Calu3 (cell line): Measurements from ENCODE around the gene FBXO42. TPM values are rescaled to one million over a fixed set of nuclear protein-coding genes. Genes with fewer than 3 reads are reported as not detected.
"Not testable (repeated sequence)": the region's sequence is repeated elsewhere in the genome, so short reads cannot be mapped to it uniquely, and the experiment has no call there.

Source experiments
- BruUV-seq: library from RNA; stranded (reverse); fragments of 400-500 nt; replicated peaks from 2 replicates; lab custom pipeline; 2021; lab: Mats Ljungman, UMichigan
- CTCF ChIA-PET: fragments of 300-600 bp; sonication (Branson Sonifier 250); formaldehyde crosslinking; loops from one replicate; lab custom pipeline; 2022; ENCODE audit warnings: antibody characterized with exemption; lab: Charles Lee
- DNase-seq: peaks from one replicate; pipeline ENCODE4 v3.0.0; 2022
- H3K27ac Mint-ChIP-seq: one replicate; pipeline ENCODE4 v1.8.0; 2022; ENCODE audit warnings: mixed read lengths; ENCODE audit not compliant: unreplicated experiment
- H3K27me3 Mint-ChIP-seq: one replicate; pipeline ENCODE4 v1.8.0; 2022; ENCODE audit warnings: mixed read lengths; ENCODE audit not compliant: unreplicated experiment
- H3K36me3 Mint-ChIP-seq: one replicate; pipeline ENCODE4 v1.8.0; 2022; ENCODE audit warnings: mild to moderate bottlenecking, moderate library complexity, mixed read lengths; ENCODE audit not compliant: insufficient read depth, unreplicated experiment
- H3K4me1 Mint-ChIP-seq: one replicate; pipeline ENCODE4 v1.8.0; 2022; ENCODE audit warnings: mild to moderate bottlenecking, low read depth, mixed read lengths; ENCODE audit not compliant: unreplicated experiment
- H3K4me3 Mint-ChIP-seq: one replicate; pipeline ENCODE4 v1.8.0; 2022; ENCODE audit warnings: mild to moderate bottlenecking, low read depth, moderate library complexity, mixed read lengths; ENCODE audit not compliant: unreplicated experiment
- H3K9me3 Mint-ChIP-seq: one replicate; pipeline ENCODE4 v1.8.0; 2022; ENCODE audit warnings: low read depth, mixed read lengths; ENCODE audit not compliant: unreplicated experiment
- intact Hi-C: fragments of 100-400 bp; cut with micrococcal nuclease; formaldehyde crosslinking; loops from one replicate; pipeline ENCODE4 v1.10.0; 2022; ENCODE audit not compliant: unreplicated experiment
- total RNA-seq: library from RNA; stranded (reverse); gene quantifications from 2 replicates; pipeline ENCODE4 v1.2.3, GENCODE V29; 2022
- TF ChIP-seq, protein P1 (sequence below): fragments of 200-600 bp; IDR thresholded peaks from one replicate; pipeline ENCODE4 v1.8.0; 2022; ENCODE audit warnings: antibody characterized with exemption; ENCODE audit not compliant: unreplicated experiment

The FBXO42 gene
- total RNA-seq, 1 experiment from 2014 or later, result 10.6 TPM

DNA sequence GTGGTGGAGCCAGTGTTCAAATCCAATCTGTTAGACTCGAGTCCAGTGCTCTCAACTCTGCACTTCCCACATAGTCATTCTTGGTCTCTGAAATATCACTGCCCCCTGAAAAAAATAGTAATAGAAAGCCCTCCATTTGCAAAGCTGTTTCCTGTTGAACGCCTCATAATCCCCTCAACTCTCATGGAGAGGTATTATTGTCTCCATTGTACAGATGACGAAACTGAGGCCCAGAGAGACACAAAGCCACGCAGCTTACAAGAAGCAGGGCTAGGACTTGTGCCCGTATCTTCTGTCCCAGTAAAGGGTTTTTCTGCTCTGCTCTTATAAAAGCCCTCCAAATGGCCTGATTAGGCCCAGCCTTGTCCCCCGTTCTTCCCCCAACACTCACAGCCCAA lies 133.6 kb downstream of the FBXO42 start:
- H3K4me3 Mint-ChIP-seq, result peak overlapping the region; percentile 69
- no peaks in the 10 kb centered on the region for H3K9me3 Mint-ChIP-seq
- BruUV-seq, result no TSS peak
- TF ChIP-seq, protein P1, sequence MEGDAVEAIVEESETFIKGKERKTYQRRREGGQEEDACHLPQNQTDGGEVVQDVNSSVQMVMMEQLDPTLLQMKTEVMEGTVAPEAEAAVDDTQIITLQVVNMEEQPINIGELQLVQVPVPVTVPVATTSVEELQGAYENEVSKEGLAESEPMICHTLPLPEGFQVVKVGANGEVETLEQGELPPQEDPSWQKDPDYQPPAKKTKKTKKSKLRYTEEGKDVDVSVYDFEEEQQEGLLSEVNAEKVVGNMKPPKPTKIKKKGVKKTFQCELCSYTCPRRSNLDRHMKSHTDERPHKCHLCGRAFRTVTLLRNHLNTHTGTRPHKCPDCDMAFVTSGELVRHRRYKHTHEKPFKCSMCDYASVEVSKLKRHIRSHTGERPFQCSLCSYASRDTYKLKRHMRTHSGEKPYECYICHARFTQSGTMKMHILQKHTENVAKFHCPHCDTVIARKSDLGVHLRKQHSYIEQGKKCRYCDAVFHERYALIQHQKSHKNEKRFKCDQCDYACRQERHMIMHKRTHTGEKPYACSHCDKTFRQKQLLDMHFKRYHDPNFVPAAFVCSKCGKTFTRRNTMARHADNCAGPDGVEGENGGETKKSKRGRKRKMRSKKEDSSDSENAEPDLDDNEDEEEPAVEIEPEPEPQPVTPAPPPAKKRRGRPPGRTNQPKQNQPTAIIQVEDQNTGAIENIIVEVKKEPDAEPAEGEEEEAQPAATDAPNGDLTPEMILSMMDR, result no peak
- no peaks in the 10 kb centered on the region for H3K4me1 Mint-ChIP-seq
- intact Hi-C loops, result no loop called here
- CTCF ChIA-PET, result no interaction called here
- H3K27ac Mint-ChIP-seq, result no peak overlapping the region
- DNase-seq, result no peak
- peaks cover 16% of the 10 kb centered on the region for H3K36me3 Mint-ChIP-seq
- H3K27me3 Mint-ChIP-seq, result peaks cover 16% of the 10 kb centered on the region

DNA sequence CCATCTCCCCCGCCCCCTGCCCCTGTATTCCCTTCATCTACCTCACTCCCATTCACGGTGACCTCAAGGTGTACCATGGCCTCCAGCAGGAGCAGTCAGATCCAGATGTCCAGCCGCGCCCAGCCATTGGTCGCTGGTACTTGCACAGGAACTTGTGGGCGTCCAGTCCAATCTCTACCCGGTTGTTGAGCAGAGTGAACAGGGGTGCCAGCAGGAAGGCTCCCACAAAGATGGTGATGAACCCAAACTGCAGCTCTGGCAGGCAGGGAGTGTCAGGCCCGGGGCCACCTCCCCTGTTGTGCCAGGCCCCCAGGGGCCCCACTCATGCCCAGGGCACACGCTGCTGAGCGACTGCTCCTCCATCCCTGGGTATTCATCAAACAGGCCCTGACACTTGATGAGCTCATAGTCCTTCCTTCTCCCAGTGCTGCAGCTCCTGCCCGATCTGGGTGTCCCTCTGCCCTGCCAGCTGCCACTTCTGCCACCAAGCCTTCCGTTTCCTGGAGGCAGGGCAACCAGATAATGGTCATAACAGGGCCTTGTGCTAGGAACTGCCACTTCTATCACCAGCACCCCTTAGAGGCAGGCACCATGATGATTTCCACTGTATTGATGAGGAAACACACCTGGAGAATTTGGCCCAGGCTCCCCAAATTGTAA lies 134.1 kb downstream of the FBXO42 start:
- no peak for DNase-seq
- peaks cover 18% of the 10 kb centered on the region for H3K36me3 Mint-ChIP-seq
- H3K9me3 Mint-ChIP-seq, result no peaks in the 10 kb centered on the region
- TF ChIP-seq, protein P1, result no peak
- peaks cover 4% of the 10 kb centered on the region for H3K4me1 Mint-ChIP-seq
- peaks cover 16% of the 10 kb centered on the region for H3K27me3 Mint-ChIP-seq
- no TSS peak for BruUV-seq
- CTCF ChIA-PET, result no interaction called here
- H3K4me3 Mint-ChIP-seq, result peak overlapping the region; percentile 69
- intact Hi-C loops, result no loop called here
- H3K27ac Mint-ChIP-seq, result no peak overlapping the region

DNA sequence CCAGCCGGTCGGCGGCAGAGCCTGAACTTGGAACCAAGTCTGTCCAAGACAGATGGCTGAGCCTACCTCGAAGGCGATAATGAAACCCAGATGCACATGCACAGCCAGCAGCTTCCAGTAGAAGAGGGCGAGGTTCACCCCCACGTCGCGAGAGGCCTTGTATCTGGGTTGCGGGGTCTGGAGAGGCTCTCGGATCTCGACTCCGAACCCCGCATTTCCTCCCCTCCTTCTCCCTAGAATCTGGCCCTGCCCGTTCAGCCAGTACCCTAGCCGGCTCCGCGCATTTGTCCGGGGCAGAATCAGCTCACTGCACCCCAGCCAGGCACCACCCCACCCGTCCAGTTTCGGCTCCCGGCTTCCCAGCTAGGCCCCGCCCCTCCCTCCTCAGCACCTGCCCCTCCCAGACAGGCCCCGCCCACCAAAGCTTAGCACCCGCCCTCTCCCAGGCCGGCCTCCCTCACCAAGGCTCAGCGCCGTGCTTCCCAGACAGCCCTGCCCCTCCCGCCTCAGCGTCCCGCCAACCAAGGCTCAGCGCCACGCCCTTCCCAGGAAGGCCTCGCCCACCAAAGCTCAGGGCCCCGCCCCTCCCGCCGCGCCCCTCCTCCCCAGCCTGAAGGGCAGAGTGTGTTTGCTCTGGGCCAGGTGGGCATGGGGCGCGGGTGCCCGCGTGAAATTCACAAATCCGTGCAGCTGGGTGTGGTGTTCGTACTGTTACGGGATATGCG lies 135.1 kb downstream of the FBXO42 start:
- peaks cover 16% of the 10 kb centered on the region for H3K27me3 Mint-ChIP-seq
- intact Hi-C loops, result no loop called here
- peaks cover 27% of the 10 kb centered on the region for H3K36me3 Mint-ChIP-seq
- no peaks in the 10 kb centered on the region for H3K9me3 Mint-ChIP-seq
- TF ChIP-seq, protein P1, result no peak
- no TSS peak for BruUV-seq
- H3K4me1 Mint-ChIP-seq, result peaks cover 10% of the 10 kb centered on the region
- no peak overlapping the region for H3K27ac Mint-ChIP-seq
- peak; percentile 96 for DNase-seq
- peak overlapping the region; percentile 69 for H3K4me3 Mint-ChIP-seq
- CTCF ChIA-PET, result interaction anchor here (0.7 to 0.9 kb wide), 4 partner anchors 10 to 145 kb away, joined by 3 to 4 read pairs (median 4); no protein-coding TSS in a partner anchor

DNA sequence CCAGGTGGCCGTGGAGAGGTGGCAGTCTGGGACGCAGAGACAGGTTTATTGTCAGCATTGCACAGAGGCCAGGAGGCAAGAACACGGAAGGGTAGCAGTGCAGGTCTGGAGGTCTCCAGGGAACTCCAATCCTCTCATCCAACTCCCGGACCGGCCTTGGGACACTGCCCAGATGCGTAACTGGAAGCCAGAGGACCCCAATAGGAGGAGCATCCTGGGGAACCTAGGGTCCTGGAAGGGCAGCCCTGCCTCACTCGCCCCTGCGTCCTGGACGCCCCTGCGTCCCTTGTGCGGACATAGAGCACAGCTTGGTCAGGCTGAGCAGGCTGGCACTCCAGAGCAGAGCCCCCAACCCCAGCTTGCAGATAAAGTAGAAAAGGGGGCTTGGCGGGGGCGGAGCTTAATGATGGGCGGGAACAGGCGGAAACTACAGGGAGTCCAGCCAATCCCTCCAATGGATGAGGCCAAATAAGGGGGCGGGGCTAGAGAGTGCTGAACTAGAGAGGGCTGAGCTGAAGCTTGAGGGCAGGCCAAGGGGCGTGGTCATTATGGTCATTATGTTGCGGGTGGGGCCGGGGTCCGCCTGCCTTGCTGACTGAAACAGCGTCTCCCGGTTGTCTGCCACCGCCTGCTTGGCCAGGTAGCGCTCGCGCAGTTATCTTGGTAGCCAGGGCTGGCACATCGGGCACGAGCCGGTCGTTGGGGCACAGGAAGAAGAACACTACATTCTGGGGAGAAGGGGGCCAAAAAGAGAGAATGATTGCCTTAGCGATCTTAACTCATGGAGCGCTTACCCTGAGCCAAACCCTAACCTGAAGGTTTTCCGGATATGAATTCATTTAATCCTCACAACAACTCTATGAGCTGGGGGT lies 136.2 kb downstream of the FBXO42 start:
- BruUV-seq, result no TSS peak
- intact Hi-C loops, result no loop called here
- Mint-ChIP-seq H3K4me1 (peaks cover 15% of the 10 kb centered on the region), H3K36me3 (peaks cover 28% of the 10 kb centered on the region), H3K27ac (no peak overlapping the region), H3K27me3 (peaks cover 6% of the 10 kb centered on the region), H3K4me3 (peak overlapping the region; percentile 69), H3K9me3 (no peaks in the 10 kb centered on the region)
- CTCF ChIA-PET, result interaction anchor here (0.9 kb wide), 1 partner anchor 30 kb away, joined by 3 read pairs; no protein-coding TSS in a partner anchor
- DNase-seq, result peak; percentile 55
- TF ChIP-seq, protein P1, result no peak

DNA sequence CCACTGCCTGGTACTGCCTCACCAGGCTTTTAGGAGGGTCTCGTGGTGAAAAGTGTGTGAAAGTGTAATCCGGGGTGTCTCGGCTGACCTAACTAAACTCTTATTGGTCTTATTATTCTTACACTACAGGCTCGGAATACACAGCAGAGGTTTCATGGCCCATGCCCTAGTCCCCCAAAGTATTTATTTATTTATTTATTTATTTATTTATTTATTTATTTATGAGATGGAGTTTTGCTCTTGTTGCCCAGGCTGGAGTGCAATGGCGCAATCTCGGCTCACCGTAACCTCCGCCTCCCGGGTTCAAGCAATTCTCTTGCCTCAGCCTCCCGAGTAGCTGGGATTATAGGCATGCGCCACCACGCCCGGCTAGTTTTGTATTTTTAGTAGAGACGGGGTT lies 137.0 kb downstream of the FBXO42 start:
- intact Hi-C loops, DNase-seq, H3K27ac Mint-ChIP-seq, BruUV-seq, H3K27me3 Mint-ChIP-seq, H3K4me3 Mint-ChIP-seq, H3K9me3 Mint-ChIP-seq, CTCF ChIA-PET: not testable (repeated sequence)
- Mint-ChIP-seq H3K36me3 (peaks cover 28% of the 10 kb centered on the region), H3K4me1 (peaks cover 24% of the 10 kb centered on the region)

DNA sequence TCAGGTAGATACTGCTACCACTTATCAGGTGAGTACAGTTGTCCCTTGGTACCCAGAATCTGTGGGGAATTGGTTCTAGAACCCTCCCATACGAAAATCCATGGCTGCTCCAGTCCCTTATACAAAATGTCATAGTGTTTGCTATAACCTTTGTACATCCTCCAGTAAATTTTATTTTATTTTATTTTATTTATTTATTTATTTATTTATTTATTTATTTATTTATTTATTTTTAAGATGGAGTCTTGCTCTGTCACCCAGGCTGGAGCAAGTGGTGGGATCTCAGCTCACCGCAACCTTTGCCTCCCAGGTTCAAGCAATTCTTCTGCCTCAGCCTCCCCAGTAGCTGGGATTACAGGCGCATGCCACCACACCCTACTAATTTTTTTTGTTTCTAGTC lies 138.7 kb downstream of the FBXO42 start:
- H3K4me3 Mint-ChIP-seq, result peak overlapping the region; percentile 58
- H3K36me3 Mint-ChIP-seq, result peaks cover 25% of the 10 kb centered on the region
- H3K27ac Mint-ChIP-seq, H3K27me3 Mint-ChIP-seq, CTCF ChIA-PET, intact Hi-C loops, H3K9me3 Mint-ChIP-seq, BruUV-seq, DNase-seq: not testable (repeated sequence)
- H3K4me1 Mint-ChIP-seq, result peaks cover 36% of the 10 kb centered on the region
